ENCODE results near the gene RABL6.
"Not testable (repeated sequence)": the region's sequence is repeated elsewhere in the genome, so short reads cannot be mapped to it uniquely, and the experiment has no call there.

Gene RABL6

GRCh38 chr9:136837856-136838277 lies 30.1 kb downstream of the RABL6 start:
- not testable (repeated sequence) for DNase-seq

DNA sequence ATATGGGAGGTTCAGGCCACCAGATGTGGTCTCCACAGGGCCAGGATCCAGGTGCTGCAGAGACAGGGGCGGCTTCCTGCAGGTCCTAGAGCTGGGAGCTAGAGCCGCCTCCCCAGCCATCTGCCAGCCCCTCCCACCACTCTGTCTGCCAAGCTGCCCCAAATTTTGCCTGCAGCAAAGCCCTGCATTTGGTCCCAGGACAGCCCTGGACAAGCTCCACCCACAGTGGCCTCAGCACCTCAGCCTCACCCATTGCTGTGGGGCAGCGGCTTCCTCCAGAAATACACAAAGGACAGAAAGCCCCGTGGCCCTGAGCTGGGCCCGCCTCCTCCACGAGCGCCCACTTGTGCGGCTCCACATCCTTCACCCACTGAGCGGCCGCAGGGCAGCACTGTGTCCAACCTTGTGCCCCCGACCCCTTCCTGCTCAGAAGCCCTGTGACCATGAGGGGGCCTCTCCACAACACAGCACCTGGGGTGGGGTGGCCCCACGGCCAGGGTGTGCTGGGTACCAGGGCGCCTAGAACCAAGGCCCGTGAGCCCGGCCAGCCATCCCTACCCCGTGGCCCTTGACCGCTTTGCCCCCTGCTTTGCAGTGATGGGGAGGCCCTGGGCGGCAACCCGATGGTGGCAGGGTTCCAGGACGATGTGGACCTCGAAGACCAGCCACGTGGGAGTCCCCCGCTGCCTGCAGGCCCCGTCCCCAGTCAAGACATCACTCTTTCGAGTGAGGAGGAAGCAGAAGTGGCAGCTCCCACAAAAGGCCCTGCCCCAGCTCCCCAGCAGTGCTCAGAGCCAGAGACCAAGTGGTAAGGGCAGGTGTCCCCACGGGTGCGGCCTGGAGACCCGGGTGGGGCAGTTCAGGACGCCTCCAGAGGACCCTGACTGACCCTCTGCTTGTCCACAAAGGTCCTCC lies 30.8 kb downstream of the RABL6 start:
- DNase-seq: no peak

- no peak for DNase-seq
These were observed 31.7 kb downstream of the RABL6 start for GRCh38 chr9:136839229-136840139.

DNA sequence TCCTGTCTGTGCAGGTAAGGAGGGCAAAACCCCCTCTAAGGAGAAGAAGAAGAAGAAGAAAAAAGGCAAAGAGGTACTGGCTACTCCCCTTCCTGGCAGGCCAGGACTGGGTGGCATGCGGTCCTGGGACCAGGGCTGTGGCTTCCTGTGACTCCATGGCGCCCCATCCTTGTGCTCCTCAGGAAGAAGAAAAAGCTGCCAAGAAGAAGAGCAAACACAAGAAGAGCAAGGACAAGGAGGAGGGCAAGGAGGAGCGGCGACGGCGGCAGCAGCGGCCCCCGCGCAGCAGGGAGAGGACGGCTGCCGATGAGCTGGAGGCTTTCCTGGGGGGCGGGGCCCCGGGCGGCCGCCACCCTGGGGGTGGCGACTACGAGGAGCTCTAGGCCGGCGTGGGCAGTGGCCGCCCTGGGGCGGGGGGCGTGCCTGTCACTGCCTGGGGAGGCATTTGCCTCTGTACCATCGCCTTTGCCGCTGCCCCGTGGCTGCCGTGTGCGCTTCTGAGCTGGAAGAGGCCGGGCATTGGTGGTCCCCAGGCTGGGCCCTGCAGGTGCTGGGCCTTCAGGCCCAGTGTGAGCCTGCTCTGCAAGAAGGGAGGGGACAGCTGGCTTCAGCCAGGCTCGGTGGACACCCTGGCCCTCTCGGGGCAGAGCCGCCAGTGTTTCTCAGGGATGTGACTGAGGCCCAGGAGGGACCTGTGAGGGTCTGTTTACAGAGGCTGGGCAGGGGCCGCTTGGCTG lies 32.6 kb downstream of the RABL6 start:
- DNase-seq: no peak

- peak; percentile 68 for DNase-seq
These were observed 33.3 kb downstream of the RABL6 start for GRCh38 chr9:136840877-136841645.

- not testable (repeated sequence) for DNase-seq
These were observed 34.1 kb downstream of the RABL6 start for GRCh38 chr9:136841646-136842379.

DNA sequence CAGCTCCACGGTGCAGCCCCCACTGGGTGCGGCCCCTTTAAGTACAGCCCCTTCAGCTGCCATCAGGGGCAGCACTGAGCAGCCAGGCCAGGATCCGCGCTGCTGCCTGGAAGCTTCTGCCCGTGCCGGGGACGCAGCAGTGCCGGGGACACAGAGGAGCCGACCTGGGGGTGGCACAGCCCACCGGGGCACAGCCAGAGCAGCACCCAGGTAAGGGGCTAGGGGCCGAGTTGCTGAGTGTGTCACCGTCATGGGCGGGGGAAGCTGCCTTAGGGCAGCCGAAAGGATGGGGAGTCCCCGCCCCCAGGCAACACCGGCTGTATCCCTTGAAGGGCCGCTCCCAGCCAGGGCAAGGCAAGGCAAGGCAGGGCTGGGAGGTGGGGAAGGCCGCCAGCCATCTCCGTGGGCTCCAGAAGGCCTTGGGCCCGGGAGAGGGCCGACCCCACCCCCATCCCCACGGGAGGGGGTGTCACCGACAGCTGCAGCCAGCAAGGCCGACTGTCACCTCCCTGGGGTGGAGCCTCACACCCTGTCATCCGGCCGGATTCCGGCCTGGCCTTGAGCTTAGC lies 34.7 kb downstream of the RABL6 start, which contains the start of gene AJM1:
Gene AJM1 (plus strand): TSS at position 99 of the 569 bp plus-strand sequence. CDS start 1,937 bp downstream, outside the sequence.
- DNase-seq: peak; percentile 49

DNA sequence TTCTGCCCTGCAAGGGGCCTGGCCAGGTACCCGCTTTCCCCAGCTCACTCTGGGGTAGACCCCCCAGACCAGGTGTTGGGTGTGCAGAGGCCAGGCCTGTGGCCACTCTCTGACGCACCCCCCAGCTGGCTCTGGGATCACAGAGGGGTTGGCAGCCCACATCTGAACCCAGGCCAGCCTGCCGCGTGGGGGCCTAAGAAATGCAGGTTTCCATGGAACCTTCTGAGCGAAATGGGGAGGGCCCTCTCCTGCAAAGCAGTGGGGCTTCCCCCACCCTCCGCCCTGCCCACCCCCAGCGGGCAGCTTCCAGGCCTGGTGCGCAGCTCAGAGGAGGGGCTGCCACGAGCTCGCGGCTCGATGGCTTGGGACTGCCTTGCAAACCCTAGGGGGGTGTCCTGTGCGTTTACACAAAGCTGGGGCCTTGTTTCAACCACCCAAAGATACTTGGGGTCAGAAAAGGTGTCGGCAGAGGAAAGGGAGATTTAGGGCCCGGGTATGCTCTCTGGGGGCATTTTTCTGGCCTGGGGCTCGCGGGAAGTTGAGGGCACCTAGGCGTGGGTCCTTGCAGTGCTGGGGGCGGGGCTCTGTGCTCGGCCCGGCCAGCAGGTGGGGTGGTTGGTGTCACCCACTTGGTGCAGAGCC lies 35.5 kb downstream of the RABL6 start:
- DNase-seq: not testable (repeated sequence)

GRCh38 chr9:136843801-136844740 lies 36.3 kb downstream of the RABL6 start:
- DNase-seq: not testable (repeated sequence)

DNA sequence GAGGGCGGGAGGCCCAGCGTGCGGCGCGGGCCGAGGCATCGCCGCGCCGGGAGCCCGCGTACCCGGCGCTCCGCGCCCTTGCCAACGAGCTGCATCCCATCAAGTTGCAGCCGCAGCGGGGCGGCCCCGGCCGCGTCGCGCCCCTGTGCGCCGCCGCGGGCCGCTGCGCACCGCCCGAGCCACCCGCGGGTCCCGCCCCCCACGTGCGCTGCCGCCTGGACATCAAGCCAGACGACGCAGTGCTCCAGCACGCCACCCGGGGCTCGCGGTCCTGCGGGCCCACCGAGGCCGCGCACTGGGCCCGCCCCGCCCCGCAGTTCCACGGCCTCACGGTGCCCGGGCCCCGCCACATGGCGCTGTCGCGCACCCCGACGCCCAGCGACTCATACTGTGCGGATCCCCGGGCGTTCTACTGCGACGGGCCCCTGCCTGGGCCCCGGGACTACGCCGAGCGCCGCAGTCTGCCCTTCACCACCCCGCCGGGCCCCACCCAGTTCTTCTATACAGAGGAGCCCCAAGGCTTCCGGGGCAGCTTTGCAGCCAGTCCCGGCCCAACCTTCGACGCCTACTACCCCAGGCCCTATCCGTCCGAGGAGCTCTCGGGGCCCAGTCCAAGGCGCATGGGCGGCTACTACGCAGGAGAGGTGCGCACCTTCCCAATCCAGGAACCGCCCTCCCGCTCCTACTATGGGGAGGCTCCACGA lies 37.2 kb downstream of the RABL6 start:
- DNase-seq: no peak

DNA sequence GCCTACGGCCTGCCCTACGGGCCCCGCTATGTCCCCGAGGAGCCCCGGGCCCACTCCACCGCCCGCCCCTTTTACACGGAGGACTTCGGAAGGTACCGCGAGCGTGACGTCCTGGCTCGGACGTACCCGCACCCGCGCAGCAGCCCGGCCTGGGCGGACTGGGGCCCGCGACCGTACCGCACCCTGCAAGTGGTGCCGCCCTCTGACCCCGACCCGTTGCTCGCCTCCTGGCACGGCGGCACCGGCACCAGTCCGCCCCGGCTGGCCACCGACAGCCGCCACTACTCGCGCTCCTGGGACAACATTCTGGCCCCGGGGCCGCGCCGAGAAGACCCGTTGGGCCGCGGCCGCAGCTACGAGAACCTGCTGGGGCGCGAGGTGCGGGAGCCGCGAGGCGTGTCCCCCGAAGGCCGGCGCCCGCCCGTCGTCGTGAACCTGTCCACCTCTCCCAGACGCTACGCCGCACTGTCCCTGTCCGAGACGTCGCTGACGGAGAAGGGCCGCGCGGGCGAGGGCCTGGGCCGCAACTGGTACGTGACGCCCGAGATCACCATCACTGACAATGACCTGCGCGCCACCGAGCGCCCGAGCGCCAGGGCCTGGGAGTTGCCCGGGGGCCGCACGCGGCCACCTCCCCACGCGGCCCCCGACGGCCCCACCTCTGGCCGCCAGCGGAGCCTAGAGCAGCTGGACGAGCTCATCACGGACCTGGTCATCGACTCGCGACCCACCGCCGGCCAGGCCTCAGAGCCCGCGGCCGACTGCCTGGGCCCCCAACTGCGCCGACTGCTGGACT lies 37.9 kb downstream of the RABL6 start:
- DNase-seq: no peak

GRCh38 chr9:136846376-136847087 lies 38.8 kb downstream of the RABL6 start:
- DNase-seq: no peak

- DNase-seq: peak; percentile 43
These were observed 39.5 kb downstream of the RABL6 start for GRCh38 chr9:136847088-136847825.

- peak; percentile 62 for DNase-seq
These were observed 40.2 kb downstream of the RABL6 start for GRCh38 chr9:136847826-136848392.

- DNase-seq: peak; percentile 51
These were observed 40.8 kb downstream of the RABL6 start for GRCh38 chr9:136848393-136849037.
